Stimulated activated CD4-positive, alpha-beta T cell treated with anti-CD3 and anti-CD28 coated beads, TNF-alpha, amount 100 ng/mL, for 48 hours (primary cell): ENCODE data around the gene COX4I1.

Source experiments
- DNase-seq, 3 donors: peaks; one replicate each; pipeline ENCODE4 v3.0.0-alpha.2; 2020; ENCODE audit warnings: low read depth in 3 of 3

COX4I1 gene

GRCh38 chr16:85840395-85840794 is 40.9 kb downstream of the COX4I1 start:
- DNase-seq, result no peak

GRCh38 chr16:85840801-85841200 is 41.3 kb downstream of the COX4I1 start:
- no peak for DNase-seq

GRCh38 chr16:85842435-85842834 is 42.9 kb downstream of the COX4I1 start:
- DNase-seq, result no peak

GRCh38 chr16:85842848-85843247 is 43.4 kb downstream of the COX4I1 start:
- DNase-seq, result no peak

- no peak for DNase-seq
Observed at GRCh38 chr16:85843471-85844168, 44.1 kb downstream of the COX4I1 start.

- DNase-seq, result no peak
Observed at GRCh38 chr16:85844169-85844481, 44.6 kb downstream of the COX4I1 start.

GRCh38 chr16:85844786-85845185 is 45.3 kb downstream of the COX4I1 start:
- no peak for DNase-seq

GRCh38 chr16:85845266-85845665 is 45.8 kb downstream of the COX4I1 start:
- DNase-seq, result no peak

- DNase-seq, result no peak
Observed at GRCh38 chr16:85846461-85846860, 47.0 kb downstream of the COX4I1 start.

GRCh38 chr16:85847036-85847435 is 47.5 kb downstream of the COX4I1 start:
- no peak for DNase-seq

GRCh38 chr16:85847681-85848601 is 48.4 kb downstream of the COX4I1 start:
- DNase-seq, result no peak

- no peak for DNase-seq
Observed at GRCh38 chr16:85848986-85849385, 49.5 kb downstream of the COX4I1 start.

GRCh38 chr16:85849388-85849787 is 49.9 kb downstream of the COX4I1 start:
- DNase-seq, result no peak

- no peak for DNase-seq
Observed at GRCh38 chr16:85850344-85850880, 50.9 kb downstream of the COX4I1 start.

- DNase-seq, result no peak
Observed at GRCh38 chr16:85851034-85851785, 51.7 kb downstream of the COX4I1 start.

GRCh38 chr16:85853547-85854545 is 54.4 kb downstream of the COX4I1 start:
- no peak for DNase-seq

GRCh38 chr16:85854935-85855334 is 55.4 kb downstream of the COX4I1 start:
- no peak for DNase-seq

GRCh38 chr16:85856079-85856478 is 56.6 kb downstream of the COX4I1 start:
- DNase-seq, result no peak

GRCh38 chr16:85856585-85856984 is 57.1 kb downstream of the COX4I1 start:
- no peak for DNase-seq
